ENCODE measurements around the gene SLC22A14. TPM values are rescaled to one million over a fixed set of nuclear protein-coding genes. Genes with fewer than 3 reads are reported as not detected.

Gene SLC22A14
- total RNA-seq, 1 donor from 2014 or later, result not detected

DNA sequence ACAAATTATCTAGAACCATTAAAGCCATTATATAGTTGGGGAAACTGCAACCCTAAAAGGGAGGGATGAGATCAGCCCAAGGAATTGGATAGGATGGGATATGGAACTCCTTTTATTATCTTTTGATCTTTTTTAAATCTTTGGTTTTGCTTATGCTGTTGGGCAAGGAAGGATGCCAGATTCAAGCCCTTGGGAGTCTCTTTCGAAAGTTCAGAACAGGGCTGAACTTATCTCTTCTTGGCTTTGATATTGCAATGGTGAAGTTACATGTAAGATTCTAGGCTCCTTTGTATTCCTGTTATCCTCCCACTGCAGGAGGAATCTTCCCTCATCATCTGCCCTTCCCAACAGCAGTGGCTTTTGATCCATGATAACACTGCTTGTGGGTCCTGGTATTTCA lies 26.5 kb upstream of the SLC22A14 start:
- Histone ChIP-seq H3K27ac (no peak overlapping the region), H3K27me3 (no peaks in the 10 kb centered on the region), H3K4me1 (no peaks in the 10 kb centered on the region), H3K9me3 (no peaks in the 10 kb centered on the region), H3K36me3 (peaks cover 31 to 48% of the 10 kb centered on the region in 2 donors), H3K4me3 (no peak overlapping the region)
- TF ChIP-seq, protein P1, sequence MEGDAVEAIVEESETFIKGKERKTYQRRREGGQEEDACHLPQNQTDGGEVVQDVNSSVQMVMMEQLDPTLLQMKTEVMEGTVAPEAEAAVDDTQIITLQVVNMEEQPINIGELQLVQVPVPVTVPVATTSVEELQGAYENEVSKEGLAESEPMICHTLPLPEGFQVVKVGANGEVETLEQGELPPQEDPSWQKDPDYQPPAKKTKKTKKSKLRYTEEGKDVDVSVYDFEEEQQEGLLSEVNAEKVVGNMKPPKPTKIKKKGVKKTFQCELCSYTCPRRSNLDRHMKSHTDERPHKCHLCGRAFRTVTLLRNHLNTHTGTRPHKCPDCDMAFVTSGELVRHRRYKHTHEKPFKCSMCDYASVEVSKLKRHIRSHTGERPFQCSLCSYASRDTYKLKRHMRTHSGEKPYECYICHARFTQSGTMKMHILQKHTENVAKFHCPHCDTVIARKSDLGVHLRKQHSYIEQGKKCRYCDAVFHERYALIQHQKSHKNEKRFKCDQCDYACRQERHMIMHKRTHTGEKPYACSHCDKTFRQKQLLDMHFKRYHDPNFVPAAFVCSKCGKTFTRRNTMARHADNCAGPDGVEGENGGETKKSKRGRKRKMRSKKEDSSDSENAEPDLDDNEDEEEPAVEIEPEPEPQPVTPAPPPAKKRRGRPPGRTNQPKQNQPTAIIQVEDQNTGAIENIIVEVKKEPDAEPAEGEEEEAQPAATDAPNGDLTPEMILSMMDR (IDR thresholded peaks at IDR 0.05), result no peak
- no peak for DNase-seq (ENCODE audit: low spot score in 2 of 2)
- intact Hi-C loops (cut with DNase I), result no loop called here

DNA sequence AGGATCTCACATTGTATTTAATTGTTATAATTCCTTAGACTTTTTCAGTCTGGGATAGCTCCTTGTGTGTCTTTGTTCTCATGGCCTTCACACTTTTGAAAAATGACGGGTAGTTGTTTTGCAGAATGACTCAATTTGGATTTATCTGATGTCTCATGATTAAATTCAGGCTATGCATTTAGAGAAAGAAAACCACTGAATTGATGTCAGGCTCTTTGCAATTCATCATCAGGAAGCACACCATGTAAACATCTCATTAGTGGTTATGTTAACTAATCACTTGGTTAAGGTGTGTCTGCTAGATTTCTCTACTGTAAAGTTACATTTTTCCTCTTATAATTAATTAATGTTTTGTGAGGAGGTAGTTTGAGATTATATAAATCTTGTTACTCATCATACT lies 24.5 kb upstream of the SLC22A14 start:
- no peaks in the 10 kb centered on the region for H3K27me3 ChIP-seq
- peaks cover 22 to 28% of the 10 kb centered on the region in 2 donors for H3K36me3 ChIP-seq
- H3K9me3 ChIP-seq, result no peaks in the 10 kb centered on the region
- intact Hi-C loops (cut with DNase I), result no loop called here
- H3K27ac ChIP-seq, result no peak overlapping the region
- no peak for DNase-seq (ENCODE audit: low spot score in 2 of 2)
- TF ChIP-seq, protein P1 (IDR thresholded peaks at IDR 0.05), result no peak
- no peak overlapping the region for H3K4me3 ChIP-seq
- no peaks in the 10 kb centered on the region for H3K4me1 ChIP-seq

DNA sequence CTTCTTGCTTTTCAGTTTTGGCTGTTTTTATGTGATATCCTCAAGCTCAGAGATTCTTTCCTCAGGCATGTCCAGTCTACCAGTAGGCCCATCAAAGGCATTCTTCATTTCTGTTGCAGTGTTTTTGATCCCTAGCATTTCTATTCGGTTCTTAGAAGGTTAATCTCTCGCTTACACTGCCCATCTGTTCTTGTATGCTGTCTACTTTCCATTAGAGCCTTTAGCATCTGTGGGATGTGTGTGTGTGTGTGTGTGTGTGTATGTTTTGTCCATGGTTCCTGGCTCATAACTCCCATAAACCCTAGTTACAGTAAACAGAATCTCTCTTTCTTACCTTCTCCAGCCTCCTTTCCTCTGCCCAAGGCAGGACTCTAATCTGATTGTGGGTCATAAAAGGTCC lies 21.6 kb upstream of the SLC22A14 start:
- intact Hi-C loops (cut with DNase I), result no loop called here

DNA sequence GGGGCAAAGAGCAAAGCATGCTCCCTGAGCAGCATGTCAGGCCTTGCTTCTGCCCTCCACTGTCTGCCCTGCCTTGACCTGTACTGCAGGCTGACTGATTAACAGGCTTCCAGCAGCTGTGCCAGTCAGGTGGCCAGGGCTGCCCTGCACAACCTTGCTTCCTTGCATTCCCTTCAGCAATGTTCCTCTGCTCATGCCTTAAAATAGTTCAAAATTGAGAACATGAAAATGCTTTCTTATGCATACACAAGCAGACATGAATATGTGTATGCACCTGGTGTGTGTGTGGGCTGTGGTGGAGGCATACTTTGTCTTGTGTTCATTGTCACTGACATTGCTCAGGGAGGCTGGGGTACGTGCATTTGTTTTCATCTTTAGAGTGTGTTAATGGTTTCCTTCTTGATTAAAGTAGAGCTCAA lies 17.7 kb upstream of the SLC22A14 start:
- no peak overlapping the region for H3K4me3 ChIP-seq
- peaks cover 0 to 4% of the 10 kb centered on the region in 2 donors for H3K36me3 ChIP-seq
- no peak for DNase-seq (ENCODE audit: low spot score in 2 of 2)
- TF ChIP-seq, protein P1 (IDR thresholded peaks at IDR 0.05), result no peak
- H3K4me1 ChIP-seq, result no peaks in the 10 kb centered on the region
- intact Hi-C loops (cut with DNase I), result no loop called here
- no peaks in the 10 kb centered on the region for H3K9me3 ChIP-seq
- no peaks in the 10 kb centered on the region for H3K27me3 ChIP-seq
- no peak overlapping the region for H3K27ac ChIP-seq

More for the DNA sequence above, 21.6 kb upstream of the SLC22A14 start:
- no peaks in the 10 kb centered on the region for H3K27me3 ChIP-seq
- no peaks in the 10 kb centered on the region for H3K9me3 ChIP-seq
- no peak overlapping the region for H3K27ac ChIP-seq
- H3K4me1 ChIP-seq, result no peaks in the 10 kb centered on the region
- no peak for DNase-seq (ENCODE audit: low spot score in 2 of 2)
- H3K4me3 ChIP-seq, result no peak overlapping the region
- H3K36me3 ChIP-seq, result peaks cover 0 to 4% of the 10 kb centered on the region in 2 donors
- TF ChIP-seq, protein P1 (IDR thresholded peaks at IDR 0.05), result no peak

DNA sequence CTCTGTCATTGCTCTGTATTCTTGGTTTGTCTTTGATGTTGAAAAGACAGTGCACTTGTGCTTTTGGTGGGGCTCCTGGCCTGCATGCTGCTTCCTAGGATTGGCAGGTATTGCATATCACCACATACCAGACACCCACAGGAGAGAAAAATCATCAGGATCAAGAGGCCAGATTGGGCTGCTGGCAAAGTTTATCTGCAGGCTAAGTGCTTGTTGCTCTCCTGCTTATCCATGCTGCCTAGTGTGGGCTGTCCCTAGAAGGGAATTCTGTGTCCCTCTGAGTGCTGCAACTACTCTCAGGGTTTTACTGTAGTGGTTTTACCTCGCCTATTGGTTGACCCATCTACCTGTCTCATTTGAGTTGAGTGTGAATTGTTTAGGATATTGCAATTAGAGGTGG lies 17.3 kb upstream of the SLC22A14 start:
- intact Hi-C loops (cut with DNase I), result no loop called here
- Histone ChIP-seq H3K4me3 (no peak overlapping the region), H3K36me3 (peaks cover 0 to 4% of the 10 kb centered on the region in 2 donors), H3K27ac (no peak overlapping the region), H3K27me3 (no peaks in the 10 kb centered on the region), H3K9me3 (no peaks in the 10 kb centered on the region), H3K4me1 (no peaks in the 10 kb centered on the region)
- TF ChIP-seq, protein P1 (IDR thresholded peaks at IDR 0.05), result no peak
- DNase-seq (ENCODE audit: low spot score in 2 of 2), result no peak

Measured in ascending aorta (tissue), 2 donors.